ENCODE results near the gene FAM13A. TPM values are rescaled to one million over a fixed set of nuclear protein-coding genes. Genes with fewer than 3 reads are reported as not detected.

FAM13A gene
- total RNA-seq, 4 donors from 2014 or later: 5.2 to 19.1 (median 8.2) TPM

GRCh38 chr4:88991746-88992145, 65.2 kb downstream of the FAM13A start:
- H3K36me3 ChIP-seq: peaks cover 0 to 3% (median 0%) of the 10 kb centered on the region in 3 donors
- no peaks in the 10 kb centered on the region for H3K4me1 ChIP-seq
- TF ChIP-seq POLR2A (IDR thresholded peaks at IDR 0.05): no peak
- TF ChIP-seq, protein P1, sequence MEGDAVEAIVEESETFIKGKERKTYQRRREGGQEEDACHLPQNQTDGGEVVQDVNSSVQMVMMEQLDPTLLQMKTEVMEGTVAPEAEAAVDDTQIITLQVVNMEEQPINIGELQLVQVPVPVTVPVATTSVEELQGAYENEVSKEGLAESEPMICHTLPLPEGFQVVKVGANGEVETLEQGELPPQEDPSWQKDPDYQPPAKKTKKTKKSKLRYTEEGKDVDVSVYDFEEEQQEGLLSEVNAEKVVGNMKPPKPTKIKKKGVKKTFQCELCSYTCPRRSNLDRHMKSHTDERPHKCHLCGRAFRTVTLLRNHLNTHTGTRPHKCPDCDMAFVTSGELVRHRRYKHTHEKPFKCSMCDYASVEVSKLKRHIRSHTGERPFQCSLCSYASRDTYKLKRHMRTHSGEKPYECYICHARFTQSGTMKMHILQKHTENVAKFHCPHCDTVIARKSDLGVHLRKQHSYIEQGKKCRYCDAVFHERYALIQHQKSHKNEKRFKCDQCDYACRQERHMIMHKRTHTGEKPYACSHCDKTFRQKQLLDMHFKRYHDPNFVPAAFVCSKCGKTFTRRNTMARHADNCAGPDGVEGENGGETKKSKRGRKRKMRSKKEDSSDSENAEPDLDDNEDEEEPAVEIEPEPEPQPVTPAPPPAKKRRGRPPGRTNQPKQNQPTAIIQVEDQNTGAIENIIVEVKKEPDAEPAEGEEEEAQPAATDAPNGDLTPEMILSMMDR (IDR thresholded peaks at IDR 0.05): no peak
- H3K27ac ChIP-seq: no peak overlapping the region
- no peak for DNase-seq
- no peaks in the 10 kb centered on the region for H3K27me3 ChIP-seq
- no peaks in the 10 kb centered on the region for H3K9me3 ChIP-seq
- intact Hi-C loops (cut with DNase I): no loop called here
- H3K4me3 ChIP-seq: no peak overlapping the region

- 80 to 83% methylated on average over 1 of the region's 1 CpG for whole genome bisulfite sequencing, 2 donors
- DNase-seq: no peak
- H3K36me3 ChIP-seq: peaks cover 0 to 3% (median 0%) of the 10 kb centered on the region in 3 donors
- no peak overlapping the region for H3K27ac ChIP-seq
- no peaks in the 10 kb centered on the region for H3K27me3 ChIP-seq
- TF ChIP-seq, protein P1 (IDR thresholded peaks at IDR 0.05): no peak
- TF ChIP-seq POLR2A (IDR thresholded peaks at IDR 0.05): no peak
- no peak overlapping the region for H3K4me3 ChIP-seq
- no peaks in the 10 kb centered on the region for H3K4me1 ChIP-seq
- intact Hi-C loops (cut with DNase I): no loop called here
- no peaks in the 10 kb centered on the region for H3K9me3 ChIP-seq
Observed at GRCh38 chr4:88989990-88990389, 67.0 kb downstream of the FAM13A start.

GRCh38 chr4:88985088-88985773, 71.8 kb downstream of the FAM13A start:
- H3K4me1 ChIP-seq: no peaks in the 10 kb centered on the region
- no peak overlapping the region for H3K4me3 ChIP-seq
- H3K36me3 ChIP-seq: peaks cover 0 to 3% (median 0%) of the 10 kb centered on the region in 3 donors
- WGBS, 2 donors: 82 to 83% methylated on average over 5 of the region's 5 CpGs
- no peaks in the 10 kb centered on the region for H3K9me3 ChIP-seq
- no peaks in the 10 kb centered on the region for H3K27me3 ChIP-seq
- no peak overlapping the region for H3K27ac ChIP-seq
- TF ChIP-seq, protein P1 (IDR thresholded peaks at IDR 0.05): no peak
- no peak for TF ChIP-seq POLR2A (IDR thresholded peaks at IDR 0.05)
- DNase-seq: no peak
- intact Hi-C loops (cut with DNase I): no loop called here

DNA sequence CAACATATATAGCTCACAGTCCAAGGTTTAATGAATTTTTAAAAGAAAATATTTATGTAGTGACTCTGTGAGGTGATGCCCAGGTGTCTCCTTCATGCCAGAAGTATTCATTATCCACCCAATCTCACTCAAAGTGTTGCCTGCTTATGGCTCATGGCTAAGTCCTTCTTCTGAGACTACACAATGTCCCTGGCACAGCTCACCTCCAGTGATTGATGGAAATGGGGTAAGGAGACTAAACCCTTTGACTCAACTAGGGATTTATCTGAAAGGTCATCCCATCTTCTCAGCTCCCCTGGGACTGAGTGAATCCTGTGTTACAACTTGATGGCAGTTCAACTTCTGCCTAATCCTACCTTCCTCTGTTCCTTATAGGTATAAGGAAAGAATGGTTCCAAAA, 74.2 kb downstream of the FAM13A start:
- Histone ChIP-seq H3K27ac (no peak overlapping the region), H3K27me3 (no peaks in the 10 kb centered on the region), H3K36me3 (no peaks in the 10 kb centered on the region), H3K4me1 (no peaks in the 10 kb centered on the region), H3K4me3 (no peak overlapping the region), H3K9me3 (no peaks in the 10 kb centered on the region)
- DNase-seq: no peak
- intact Hi-C loops (cut with DNase I): no loop called here
- TF ChIP-seq, protein P1 (IDR thresholded peaks at IDR 0.05): no peak
- TF ChIP-seq POLR2A (IDR thresholded peaks at IDR 0.05): no peak

GRCh38 chr4:88981993-88982392, 75.0 kb downstream of the FAM13A start:
- 89 to 92% methylated on average over 2 of the region's 2 CpGs for WGBS, 2 donors
- Histone ChIP-seq H3K27ac (no peak overlapping the region), H3K27me3 (no peaks in the 10 kb centered on the region), H3K4me1 (no peaks in the 10 kb centered on the region), H3K9me3 (no peaks in the 10 kb centered on the region), H3K4me3 (no peak overlapping the region), H3K36me3 (no peaks in the 10 kb centered on the region)
- DNase-seq: no peak
- intact Hi-C loops (cut with DNase I): no loop called here
- no peak for TF ChIP-seq POLR2A (IDR thresholded peaks at IDR 0.05)
- TF ChIP-seq, protein P1 (IDR thresholded peaks at IDR 0.05): no peak

Measured in esophagus squamous epithelium (tissue), 5 donors.